A673 (cell line): ENCODE results near the gene SZRD1. TPM values are rescaled to one million over a fixed set of nuclear protein-coding genes. Genes with fewer than 3 reads are reported as not detected.

ENCODE experiments used
- BruUV-seq: library from RNA; stranded (reverse); fragments of 400-500 nt; replicated peaks from 2 replicates; lab custom pipeline; 2021; lab: Mats Ljungman, UMichigan
- CTCF ChIA-PET: fragments of 300-600 bp; sonication (Branson Sonifier 250); formaldehyde crosslinking; loops from one replicate; lab custom pipeline; 2022; ENCODE audit warnings: antibody characterized with exemption; lab: Charles Lee
- POLR2A ChIA-PET: fragments of 300-600 bp; sonication (Branson Sonifier 250); formaldehyde crosslinking; loops from one replicate; lab custom pipeline; 2022; ENCODE audit warnings: antibody characterized with exemption; ENCODE audit not compliant: low non-redundant PET; lab: Charles Lee
- DNase-seq: peaks from one replicate; pipeline ENCODE4 v3.0.0-alpha.2; 2015; ENCODE audit warnings: low spot score
- H3K27ac ChIP-seq: fragments of 200-600 bp; sonication (generic); 2 replicates; pipeline ENCODE4 v1.5.1; 2016; ENCODE audit warnings: mixed run types, low read depth, mild to moderate bottlenecking, mixed read lengths, antibody characterized with exemption, low read length; ENCODE audit not compliant: poor library complexity, severe bottlenecking
- H3K27me3 ChIP-seq: fragments of 200-600 bp; sonication (generic); replicated peaks from 2 replicates; pipeline ENCODE4 v1.6.1; 2017; ENCODE audit warnings: mixed run types, low read depth, mild to moderate bottlenecking, mixed read lengths, antibody characterized with exemption, low read length; ENCODE audit not compliant: insufficient read depth, poor library complexity
- H3K36me3 ChIP-seq: fragments of 200-600 bp; sonication (generic); 2 replicates; pipeline ENCODE4 v1.6.1; 2016; ENCODE audit warnings: mixed run types, mild to moderate bottlenecking, mixed read lengths, antibody characterized with exemption, low read length; ENCODE audit not compliant: insufficient read depth, poor library complexity, severe bottlenecking
- H3K4me1 ChIP-seq: fragments of 200-600 bp; sonication (generic); 2 replicates; pipeline ENCODE4 v1.6.1; 2017; ENCODE audit warnings: mixed run types, mild to moderate bottlenecking, mixed read lengths, antibody characterized with exemption, low read length; ENCODE audit not compliant: insufficient read depth, poor library complexity, severe bottlenecking
- H3K4me3 ChIP-seq: fragments of 200-600 bp; sonication (generic); 2 replicates; pipeline ENCODE4 v1.5.1; 2016; ENCODE audit warnings: low read depth, mixed run types, mild to moderate bottlenecking, mixed read lengths, low read length; ENCODE audit not compliant: poor library complexity, severe bottlenecking
- H3K9me3 ChIP-seq: fragments of 200-600 bp; sonication (generic); 2 replicates; pipeline ENCODE4 v1.6.1; 2016; ENCODE audit warnings: mixed run types, low read depth, mild to moderate bottlenecking, mixed read lengths, antibody characterized with exemption, low read length; ENCODE audit not compliant: poor library complexity, severe bottlenecking
- EZH2 ChIP-seq: fragments of 200-600 bp; sonication (generic); IDR thresholded peaks from 2 replicates; pipeline ENCODE4 v1.6.1; 2017; ENCODE audit warnings: borderline replicate concordance, low read depth, mild to moderate bottlenecking, mixed read lengths, antibody characterized with exemption, low read length; ENCODE audit not compliant: poor library complexity, severe bottlenecking
- intact Hi-C: fragments of 100-400 bp; cut with micrococcal nuclease; formaldehyde crosslinking; loops from one replicate; pipeline ENCODE4 v1.10.0; 2022; ENCODE audit not compliant: unreplicated experiment
- total RNA-seq: library from RNA; stranded (reverse); gene quantifications from 2 replicates; pipeline ENCODE4 v1.2.3, GENCODE V29; 2021
- TF ChIP-seq, protein P1 (sequence below): fragments of 300-800, 200-600 bp; sonication (generic); conservative IDR thresholded peaks from 2 replicates; pipeline ENCODE4 v1.5.1; 2017; ENCODE audit warnings: low read depth, mild to moderate bottlenecking, antibody characterized with exemption, low read length, moderate library complexity, mixed read lengths

The SZRD1 gene
- total RNA-seq, 1 experiment from 2014 or later = 187 TPM

DNA sequence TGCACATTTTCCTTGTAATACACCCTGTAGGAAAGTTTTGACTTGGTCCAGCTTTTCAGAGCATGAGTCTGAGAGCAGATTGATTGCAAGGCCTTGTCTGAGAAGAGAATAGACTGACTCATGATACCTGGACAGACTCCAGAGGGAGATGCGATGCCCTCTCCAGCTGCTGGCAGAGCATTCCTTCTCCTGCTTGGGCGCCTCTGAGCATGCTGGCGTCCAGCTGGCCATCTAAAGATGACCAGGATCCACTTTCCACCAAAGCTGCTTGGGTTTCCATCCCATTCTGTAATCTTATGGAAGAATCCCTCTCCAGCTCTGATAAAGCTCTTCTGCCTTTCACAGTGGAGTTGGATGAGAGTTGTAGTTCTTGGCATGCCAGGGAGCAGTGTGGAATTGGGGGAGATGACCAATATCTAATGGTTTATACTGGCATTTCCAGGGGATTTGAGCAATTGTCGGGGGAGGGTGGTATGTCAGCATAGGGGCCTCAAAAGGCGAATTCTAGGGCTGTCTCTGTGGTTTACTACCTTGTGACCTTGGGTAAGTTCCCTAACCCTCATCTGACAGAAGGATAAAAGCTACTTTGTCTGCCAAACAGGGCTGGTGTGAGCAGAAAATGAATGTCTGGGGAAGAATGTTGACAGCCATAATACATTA lies 19.5 kb downstream of the SZRD1 start:
- CTCF ChIA-PET = no interaction called here
- Histone ChIP-seq H3K4me3 (no peak overlapping the region), H3K27me3 (no peaks in the 10 kb centered on the region), H3K9me3 (no peaks in the 10 kb centered on the region), H3K36me3 (no peaks in the 10 kb centered on the region), H3K27ac (no peak overlapping the region), H3K4me1 (no peaks in the 10 kb centered on the region)
- intact Hi-C loops = no loop called here
- BruUV-seq = no TSS peak
- no peak for DNase-seq
- POLR2A ChIA-PET = no interaction called here
- TF ChIP-seq, protein P1, sequence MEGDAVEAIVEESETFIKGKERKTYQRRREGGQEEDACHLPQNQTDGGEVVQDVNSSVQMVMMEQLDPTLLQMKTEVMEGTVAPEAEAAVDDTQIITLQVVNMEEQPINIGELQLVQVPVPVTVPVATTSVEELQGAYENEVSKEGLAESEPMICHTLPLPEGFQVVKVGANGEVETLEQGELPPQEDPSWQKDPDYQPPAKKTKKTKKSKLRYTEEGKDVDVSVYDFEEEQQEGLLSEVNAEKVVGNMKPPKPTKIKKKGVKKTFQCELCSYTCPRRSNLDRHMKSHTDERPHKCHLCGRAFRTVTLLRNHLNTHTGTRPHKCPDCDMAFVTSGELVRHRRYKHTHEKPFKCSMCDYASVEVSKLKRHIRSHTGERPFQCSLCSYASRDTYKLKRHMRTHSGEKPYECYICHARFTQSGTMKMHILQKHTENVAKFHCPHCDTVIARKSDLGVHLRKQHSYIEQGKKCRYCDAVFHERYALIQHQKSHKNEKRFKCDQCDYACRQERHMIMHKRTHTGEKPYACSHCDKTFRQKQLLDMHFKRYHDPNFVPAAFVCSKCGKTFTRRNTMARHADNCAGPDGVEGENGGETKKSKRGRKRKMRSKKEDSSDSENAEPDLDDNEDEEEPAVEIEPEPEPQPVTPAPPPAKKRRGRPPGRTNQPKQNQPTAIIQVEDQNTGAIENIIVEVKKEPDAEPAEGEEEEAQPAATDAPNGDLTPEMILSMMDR = no peak
- TF ChIP-seq EZH2 = no peak

DNA sequence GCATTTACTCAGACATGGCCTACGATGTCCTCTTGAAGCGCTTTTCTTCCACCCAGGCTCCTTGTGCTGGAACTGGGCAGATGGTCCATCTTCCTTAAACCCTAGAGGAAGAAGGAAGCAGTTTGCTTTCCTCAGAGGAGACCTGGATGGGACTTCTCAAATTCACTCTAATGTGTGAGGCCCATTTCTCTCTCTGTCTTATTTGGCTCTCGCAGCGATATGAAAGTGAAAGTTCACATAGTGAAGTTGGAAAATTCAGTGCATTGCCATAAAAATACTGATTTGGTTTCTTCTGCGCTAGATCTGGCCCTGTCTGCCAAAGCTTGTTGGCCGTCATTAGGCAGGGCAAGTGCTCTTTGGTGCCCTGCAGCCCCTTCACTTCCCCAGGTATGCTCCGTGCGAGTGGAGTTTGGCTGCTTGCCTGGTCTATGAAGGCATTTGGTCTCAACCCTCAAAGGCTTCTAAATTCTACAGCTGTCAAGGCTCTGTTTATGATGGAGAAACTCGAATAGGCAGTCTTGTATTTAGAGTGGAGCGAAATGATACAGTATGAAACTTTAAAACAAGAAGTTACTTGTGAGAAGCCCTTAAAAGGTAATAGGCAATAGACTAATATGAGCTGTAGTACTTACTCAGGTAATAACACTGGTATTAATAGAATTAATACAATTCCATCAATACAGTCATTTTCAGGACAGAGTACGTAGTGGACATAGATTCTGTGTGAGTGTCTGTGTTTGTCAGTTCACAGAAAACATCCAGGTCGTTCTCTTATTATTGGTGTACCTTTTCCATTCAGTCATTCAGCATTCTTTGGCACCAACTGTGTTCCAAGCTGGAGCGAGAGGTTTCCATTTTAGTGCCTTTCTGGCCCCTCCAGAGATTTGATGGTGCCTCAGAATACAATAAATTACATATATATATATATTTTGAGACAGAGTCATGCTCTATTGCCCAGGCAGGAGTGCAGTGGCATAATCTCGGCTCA lies 20.5 kb downstream of the SZRD1 start:
- no TSS peak for BruUV-seq
- Histone ChIP-seq H3K27me3 (no peaks in the 10 kb centered on the region), H3K27ac (no peak overlapping the region), H3K36me3 (no peaks in the 10 kb centered on the region), H3K9me3 (no peaks in the 10 kb centered on the region), H3K4me3 (no peak overlapping the region), H3K4me1 (no peaks in the 10 kb centered on the region)
- POLR2A ChIA-PET = no interaction called here
- no peak for TF ChIP-seq EZH2
- TF ChIP-seq, protein P1 = no peak
- CTCF ChIA-PET = no interaction called here
- intact Hi-C loops = no loop called here
- no peak for DNase-seq

DNA sequence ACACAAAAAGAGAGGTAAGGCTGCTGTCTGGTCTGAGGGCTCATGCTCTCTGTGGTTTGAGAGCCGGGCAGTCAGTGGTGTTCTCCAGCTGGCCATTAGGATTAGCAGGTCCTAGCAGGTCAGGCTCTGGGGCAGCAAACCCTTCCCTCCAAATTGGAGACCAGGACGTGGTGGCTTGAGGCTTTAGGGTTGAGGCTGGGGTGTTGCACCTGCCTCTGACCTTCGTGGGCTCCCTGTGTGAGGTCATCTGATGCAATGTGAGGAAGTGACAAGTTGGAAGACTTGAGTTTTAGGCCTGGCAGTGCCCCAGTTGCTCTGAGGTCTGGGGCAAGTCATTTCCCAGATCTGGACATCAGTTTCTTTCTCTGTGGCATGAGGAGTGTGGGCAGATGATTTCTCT lies 24.4 kb downstream of the SZRD1 start:
- BruUV-seq = no TSS peak
- DNase-seq = no peak
- Histone ChIP-seq H3K27me3 (no peaks in the 10 kb centered on the region), H3K4me3 (no peak overlapping the region), H3K36me3 (peaks cover 21% of the 10 kb centered on the region), H3K9me3 (no peaks in the 10 kb centered on the region), H3K4me1 (no peaks in the 10 kb centered on the region), H3K27ac (peak overlapping the region; percentile 29)
- intact Hi-C loops = no loop called here
- ChIA-PET POLR2A (no interaction called here), CTCF (no interaction called here)
- TF ChIP-seq EZH2 = no peak
- TF ChIP-seq, protein P1 = no peak
